Activated CD8-positive, alpha-beta memory T cell treated with anti-CD3 and anti-CD28 coated beads for 4 hours (primary cell): ENCODE data around the gene ZNF41.
"Not testable (repeated sequence)": the region's sequence is repeated elsewhere in the genome, so short reads cannot be mapped to it uniquely, and the experiment has no call there.

Experiments
- DNase-seq, 2 donors: peaks; one replicate each; pipeline ENCODE4 v3.0.0-alpha.2; 2020; ENCODE audit warnings: low read depth in 2 of 2

Gene ZNF41

GRCh38 chrX:47492133-47492532 lies 9.1 kb upstream of the ZNF41 start:
- not testable (repeated sequence) for DNase-seq

DNA sequence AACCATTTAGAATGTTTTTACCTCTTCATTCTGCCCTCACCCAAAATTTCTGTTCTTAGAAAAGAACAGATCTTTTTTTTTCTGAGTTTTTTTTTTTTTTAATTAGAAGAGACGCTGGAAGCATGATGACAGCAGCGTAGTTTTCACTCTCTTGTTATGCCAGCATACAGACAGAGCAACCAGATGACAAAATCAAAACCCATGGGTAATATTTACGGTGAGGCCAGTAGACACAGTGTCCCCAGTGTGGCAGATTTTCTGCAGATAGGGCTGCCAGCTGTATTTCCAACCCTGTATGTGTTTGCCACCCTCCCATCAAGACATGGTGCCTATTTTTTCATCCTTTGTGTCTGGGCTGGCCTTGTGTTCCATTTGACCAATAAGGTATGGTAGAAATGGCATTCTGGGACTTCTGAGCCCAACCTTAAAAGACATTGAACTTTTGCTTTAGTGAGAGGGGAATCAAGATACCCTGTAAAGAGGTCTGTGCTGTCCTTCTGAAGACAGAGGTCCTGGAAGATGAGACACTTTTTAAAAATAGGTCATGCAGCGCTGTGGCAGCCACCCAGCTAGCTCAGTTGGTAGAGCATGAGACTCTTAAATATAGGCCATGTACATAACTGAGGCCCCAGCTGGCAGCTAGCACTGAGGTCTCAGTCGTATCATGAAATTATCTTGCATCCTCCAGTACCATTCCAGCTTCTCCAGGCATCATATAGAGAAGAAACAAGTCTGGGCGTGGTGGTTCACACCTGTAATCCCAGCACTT lies 6.7 kb upstream of the ZNF41 start:
- no peak for DNase-seq

DNA sequence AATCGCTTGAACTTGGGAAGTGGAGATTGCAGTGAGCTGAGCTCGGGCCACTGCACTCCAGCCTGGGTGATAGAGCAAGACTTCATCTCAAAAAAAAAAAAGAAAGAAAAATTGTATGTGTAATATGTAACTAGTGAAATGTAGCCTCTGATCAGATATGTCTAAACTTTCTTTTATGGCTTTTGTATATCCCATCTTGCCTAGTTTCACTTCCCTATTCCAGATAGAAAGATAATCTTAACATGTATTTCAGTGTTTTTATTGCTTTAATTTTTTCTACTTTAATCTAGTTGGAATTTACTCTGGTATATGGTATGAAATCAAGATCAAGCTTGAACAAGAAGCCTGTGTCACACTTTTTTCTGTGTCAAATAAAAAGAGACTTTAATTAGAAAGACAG lies 1.9 kb upstream of the ZNF41 start:
- no peak for DNase-seq

- no peak for DNase-seq
Measured at GRCh38 chrX:47483306-47484268, 565 bp upstream of the ZNF41 start.

DNA sequence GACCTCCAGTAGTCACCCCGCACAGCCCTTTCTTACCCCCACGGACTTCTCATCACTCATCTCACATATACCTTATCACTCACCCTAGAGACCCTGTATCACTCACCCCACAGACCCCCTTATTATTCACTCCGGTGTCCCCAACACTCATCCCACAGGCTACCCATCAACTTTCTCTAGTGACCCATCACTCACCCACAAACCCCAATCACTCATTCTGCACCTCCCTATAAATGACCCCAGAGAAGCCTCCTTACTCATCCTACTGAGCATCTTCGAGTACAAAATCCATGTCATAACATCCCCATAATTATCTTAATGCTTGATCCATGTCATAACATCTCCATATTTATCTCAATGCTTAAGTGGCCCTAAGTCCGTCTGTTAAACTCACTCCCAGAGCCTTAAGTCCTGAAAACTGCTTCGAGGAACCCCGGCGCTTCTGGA lies 934 bp downstream of the ZNF41 start:
- DNase-seq: no peak

DNA sequence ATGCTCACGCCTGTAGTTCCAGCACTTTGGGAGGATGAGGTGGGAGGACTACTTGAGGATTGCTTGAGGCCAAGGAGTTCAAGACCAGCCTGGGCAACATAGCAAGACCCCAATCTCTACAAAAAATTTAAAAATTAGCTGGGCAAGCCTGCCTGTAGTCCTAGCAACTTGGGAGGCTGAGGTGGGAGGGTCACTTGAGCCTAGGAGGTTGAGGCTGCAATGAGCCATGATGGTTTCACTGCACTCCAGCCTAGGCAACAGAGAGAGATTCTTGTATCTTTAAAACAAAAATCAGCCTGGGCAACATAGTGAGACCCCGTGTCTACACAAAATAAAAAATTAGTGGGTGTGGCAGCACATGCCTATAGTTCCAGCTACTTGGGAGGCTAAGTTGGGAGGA lies 1.9 kb downstream of the ZNF41 start:
- DNase-seq: no peak

GRCh38 chrX:47480576-47480975 lies 2.4 kb downstream of the ZNF41 start:
- DNase-seq: no peak

DNA sequence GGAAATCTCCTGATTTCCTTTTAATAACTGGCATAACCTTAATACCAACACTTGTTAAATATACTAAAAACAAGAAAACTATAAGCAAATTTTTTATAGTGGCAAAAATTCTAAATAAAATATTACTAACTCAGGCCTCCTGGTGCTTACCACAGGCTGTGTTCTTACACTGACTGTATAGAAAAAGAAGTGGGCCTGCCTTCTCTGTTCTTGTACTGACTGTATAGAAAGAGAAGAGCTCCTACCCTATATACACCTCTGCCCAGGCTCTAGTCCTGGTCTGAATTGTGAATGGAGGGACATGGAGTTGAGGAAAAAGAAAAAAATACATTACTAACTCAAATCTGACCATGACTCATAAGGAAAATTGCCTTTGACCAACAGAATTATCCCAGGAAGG lies 7.5 kb downstream of the ZNF41 start:
- DNase-seq: no peak

GRCh38 chrX:47467106-47467505 lies 15.9 kb downstream of the ZNF41 start:
- no peak for DNase-seq

- no peak for DNase-seq
Measured at GRCh38 chrX:47460561-47460960, 22.5 kb downstream of the ZNF41 start.

DNA sequence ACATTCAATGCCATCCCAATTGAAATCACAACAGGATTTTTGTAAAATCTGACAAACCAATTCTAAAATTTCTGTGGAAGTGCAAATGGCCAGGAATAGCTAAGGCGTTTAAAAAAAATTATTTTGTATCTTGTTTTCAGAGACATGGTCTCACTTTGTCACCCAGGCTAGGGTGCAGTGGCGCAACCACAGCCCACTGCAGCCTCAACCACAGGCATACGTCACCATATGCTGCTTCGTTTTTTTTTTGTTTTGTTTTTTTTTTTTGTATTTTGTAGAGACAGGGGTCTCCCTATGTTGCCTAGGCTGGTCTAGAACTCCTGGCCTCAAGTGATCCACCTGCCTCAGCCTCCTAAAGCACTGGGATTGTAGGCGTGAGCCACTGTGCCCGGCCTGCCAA lies 24.5 kb downstream of the ZNF41 start:
- DNase-seq: no peak

DNA sequence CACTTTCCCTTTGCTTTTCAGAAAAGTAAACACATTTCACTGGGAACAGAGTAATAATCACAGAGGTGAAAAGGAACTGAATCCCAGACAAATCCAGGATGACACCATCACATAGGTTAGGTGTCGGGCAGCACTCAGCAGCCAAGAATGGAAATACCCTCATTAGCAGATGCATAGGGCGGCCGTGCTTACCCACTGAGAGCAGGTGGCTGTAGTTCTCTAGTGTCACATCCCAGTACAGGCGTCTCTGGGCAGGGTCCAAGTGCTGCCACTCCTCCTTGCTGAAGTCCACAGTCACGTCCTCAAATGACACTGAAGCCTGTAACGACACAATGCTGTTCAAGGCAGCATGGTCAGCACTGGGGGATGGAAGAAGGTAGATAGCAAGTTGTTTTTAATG lies 26.9 kb downstream of the ZNF41 start:
- DNase-seq: no peak

GRCh38 chrX:47452112-47452511 lies 30.9 kb downstream of the ZNF41 start:
- no peak for DNase-seq

- no peak for DNase-seq
Measured at GRCh38 chrX:47448165-47448806, 34.7 kb downstream of the ZNF41 start.

- DNase-seq: no peak
Measured at GRCh38 chrX:47447607-47448006, 35.4 kb downstream of the ZNF41 start.

- no peak for DNase-seq
Measured at GRCh38 chrX:47446971-47447370, 36.1 kb downstream of the ZNF41 start.

- no peak for DNase-seq
Measured at GRCh38 chrX:47446431-47446830, 36.6 kb downstream of the ZNF41 start.

- DNase-seq: no peak
Measured at GRCh38 chrX:47430925-47431324, 52.1 kb downstream of the ZNF41 start.

DNA sequence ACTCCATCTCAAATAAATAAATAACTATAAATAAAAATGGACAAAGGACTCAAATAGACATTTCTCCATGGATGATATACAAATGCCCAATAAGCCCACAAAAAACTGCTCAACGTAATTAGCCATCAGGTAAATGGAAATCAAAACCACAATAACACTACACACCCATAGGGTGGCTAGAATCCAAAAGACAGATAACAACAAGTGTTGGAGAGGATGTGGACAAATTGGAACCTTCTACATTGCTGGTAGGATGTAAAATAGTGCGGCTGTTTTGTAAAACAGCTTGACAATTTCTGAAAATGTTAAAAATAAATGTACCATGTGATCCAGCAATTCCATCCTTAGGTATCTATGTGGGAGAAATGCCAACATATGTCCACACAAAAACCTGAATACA lies 60.6 kb downstream of the ZNF41 start:
- DNase-seq: no peak

DNA sequence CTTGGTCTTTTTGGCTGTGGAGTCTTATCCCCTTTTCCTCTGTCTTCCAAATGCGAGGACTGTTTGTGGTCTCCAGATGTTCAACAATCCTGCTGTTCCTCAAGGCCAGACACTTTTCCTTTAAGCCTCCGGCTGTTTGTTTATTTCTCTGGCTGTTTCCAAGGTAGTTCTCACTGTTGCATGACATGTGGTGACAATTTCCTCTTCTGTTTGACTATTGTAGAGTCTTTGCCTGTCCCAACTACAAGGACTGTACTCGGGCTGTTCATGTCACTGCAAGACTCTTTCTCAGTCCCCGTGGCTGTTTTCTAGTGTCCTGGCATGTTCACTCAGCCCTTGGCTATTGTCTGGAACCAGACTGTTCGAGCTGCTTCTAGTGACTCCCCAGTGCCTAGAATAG lies 62.1 kb downstream of the ZNF41 start:
- DNase-seq: no peak

GRCh38 chrX:47420265-47420664 lies 62.8 kb downstream of the ZNF41 start:
- DNase-seq: no peak

DNA sequence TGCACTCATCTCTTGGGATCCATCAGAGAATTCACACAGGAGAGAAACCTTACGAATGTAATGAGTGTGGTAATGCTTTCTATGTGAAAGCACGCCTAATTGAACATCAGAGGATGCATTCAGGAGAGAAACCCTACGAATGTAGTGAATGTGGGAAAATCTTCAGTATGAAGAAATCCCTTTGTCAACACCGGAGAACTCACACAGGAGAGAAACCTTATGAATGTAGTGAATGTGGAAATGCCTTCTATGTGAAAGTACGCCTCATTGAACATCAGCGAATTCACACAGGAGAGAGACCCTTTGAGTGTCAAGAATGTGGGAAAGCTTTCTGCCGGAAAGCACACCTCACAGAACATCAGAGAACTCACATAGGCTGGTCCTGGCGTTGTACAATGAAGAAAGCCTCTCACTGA lies 69.8 kb downstream of the ZNF41 start:
- DNase-seq: no peak
